ENCODE results near the gene APLP2. TPM values are rescaled to one million over a fixed set of nuclear protein-coding genes. Genes with fewer than 3 reads are reported as not detected.
A peak's percentile ranks its signal among the peaks of the same experiment; 100 is the strongest.

The APLP2 gene
- total and polyA plus RNA-seq, 9 donors = 84.7 to 183 (median 140) TPM

DNA sequence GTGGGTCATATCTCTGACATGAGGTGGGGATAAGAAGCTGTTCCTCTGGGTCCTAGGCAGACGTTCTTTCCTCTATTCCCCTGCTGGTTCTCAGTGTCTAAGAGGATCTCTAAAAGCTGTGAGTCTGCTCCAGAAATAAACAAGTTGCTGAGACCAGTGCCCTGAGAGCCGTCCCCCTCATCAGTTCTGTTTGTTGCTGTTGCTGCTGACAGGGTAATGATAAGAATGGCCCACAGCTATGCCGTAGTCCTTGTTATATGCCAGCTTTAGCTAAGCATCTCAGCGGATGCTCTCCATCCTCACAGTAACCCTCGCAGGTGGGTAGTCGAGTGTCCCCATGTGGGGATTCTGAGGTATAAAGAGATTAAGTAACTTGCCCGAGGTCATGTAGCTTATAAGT lies 66.4 kb downstream of the APLP2 start:
- WGBS (ENCODE audit: insufficient coverage) = 69% methylated on average over 5 of the region's 7 CpGs
- H3K4me3 ChIP-seq (ENCODE audit: low read length) = no peak overlapping the region
- no peaks in the 10 kb centered on the region for H3K9me3 ChIP-seq (replicated peaks; ENCODE audit: control insufficient read depth, low read depth, low read length)
- H3K27me3 ChIP-seq (ENCODE audit: control insufficient read depth, insufficient read depth, low read length) = no peaks in the 10 kb centered on the region
- no peaks in the 10 kb centered on the region for H3K4me1 ChIP-seq (ENCODE audit: control insufficient read depth, insufficient read depth, low read length)
- no peak for DNase-seq
- no peak overlapping the region for H3K27ac ChIP-seq (ENCODE audit: low read length)
- H3K36me3 ChIP-seq (ENCODE audit: control insufficient read depth, insufficient read depth, low read length) = peaks cover 60% of the 10 kb centered on the region

DNA sequence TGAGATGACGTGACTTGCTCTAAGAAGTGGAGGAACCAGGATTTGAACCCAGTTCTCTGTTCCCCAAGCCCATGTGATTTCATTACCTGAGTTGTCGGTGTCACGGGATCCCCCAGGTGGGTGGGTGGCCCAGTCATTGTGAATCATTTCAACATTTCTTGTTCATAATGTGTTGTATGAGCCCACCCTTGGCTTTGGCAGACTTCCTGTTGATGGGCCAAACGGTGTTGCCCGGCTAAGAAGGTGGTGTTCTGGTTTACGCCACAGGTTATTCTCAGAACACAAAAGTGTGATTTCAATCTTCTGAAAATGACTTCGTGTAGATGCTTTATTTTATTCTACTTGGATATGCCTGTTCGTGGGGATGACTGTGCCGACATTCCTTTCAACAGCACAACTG lies 68.3 kb downstream of the APLP2 start:
- no peaks in the 10 kb centered on the region for H3K9me3 ChIP-seq (replicated peaks; ENCODE audit: control insufficient read depth, low read depth, low read length)
- DNase-seq = no peak
- peaks cover 67% of the 10 kb centered on the region for H3K36me3 ChIP-seq (ENCODE audit: control insufficient read depth, insufficient read depth, low read length)
- no peak overlapping the region for H3K4me3 ChIP-seq (ENCODE audit: low read length)
- WGBS (ENCODE audit: insufficient coverage) = 100% methylated on average over 5 of the region's 9 CpGs
- no peak overlapping the region for H3K27ac ChIP-seq (ENCODE audit: low read length)
- no peaks in the 10 kb centered on the region for H3K27me3 ChIP-seq (ENCODE audit: control insufficient read depth, insufficient read depth, low read length)
- no peaks in the 10 kb centered on the region for H3K4me1 ChIP-seq (ENCODE audit: control insufficient read depth, insufficient read depth, low read length)

DNA sequence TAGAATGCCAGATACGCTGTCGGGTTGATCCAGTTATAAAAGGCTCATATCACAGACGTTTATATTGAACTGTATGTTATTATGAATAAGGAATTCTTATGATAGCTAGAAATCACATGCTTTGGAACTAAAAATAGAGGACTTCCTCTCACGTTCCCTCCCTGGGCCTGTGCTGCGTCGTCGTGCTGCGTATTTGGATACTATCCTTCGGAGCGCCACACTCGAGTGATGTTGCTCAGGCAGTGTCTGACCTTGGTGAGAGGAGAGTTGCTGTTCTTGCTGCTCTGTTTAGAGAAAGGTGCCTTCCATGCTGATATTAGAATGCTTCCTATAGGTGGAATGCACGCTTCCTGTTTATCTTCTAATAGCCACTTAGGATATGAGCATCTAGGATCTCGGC lies 69.7 kb downstream of the APLP2 start:
- H3K9me3 ChIP-seq (replicated peaks; ENCODE audit: control insufficient read depth, low read depth, low read length) = no peaks in the 10 kb centered on the region
- H3K27ac ChIP-seq (ENCODE audit: low read length) = no peak overlapping the region
- H3K4me3 ChIP-seq (ENCODE audit: low read length) = no peak overlapping the region
- H3K36me3 ChIP-seq (ENCODE audit: control insufficient read depth, insufficient read depth, low read length) = peaks cover 66% of the 10 kb centered on the region
- no peaks in the 10 kb centered on the region for H3K27me3 ChIP-seq (ENCODE audit: control insufficient read depth, insufficient read depth, low read length)
- no peak for DNase-seq
- H3K4me1 ChIP-seq (ENCODE audit: control insufficient read depth, insufficient read depth, low read length) = no peaks in the 10 kb centered on the region
- 83% methylated on average over 9 of the region's 13 CpGs for WGBS (ENCODE audit: insufficient coverage)

DNA sequence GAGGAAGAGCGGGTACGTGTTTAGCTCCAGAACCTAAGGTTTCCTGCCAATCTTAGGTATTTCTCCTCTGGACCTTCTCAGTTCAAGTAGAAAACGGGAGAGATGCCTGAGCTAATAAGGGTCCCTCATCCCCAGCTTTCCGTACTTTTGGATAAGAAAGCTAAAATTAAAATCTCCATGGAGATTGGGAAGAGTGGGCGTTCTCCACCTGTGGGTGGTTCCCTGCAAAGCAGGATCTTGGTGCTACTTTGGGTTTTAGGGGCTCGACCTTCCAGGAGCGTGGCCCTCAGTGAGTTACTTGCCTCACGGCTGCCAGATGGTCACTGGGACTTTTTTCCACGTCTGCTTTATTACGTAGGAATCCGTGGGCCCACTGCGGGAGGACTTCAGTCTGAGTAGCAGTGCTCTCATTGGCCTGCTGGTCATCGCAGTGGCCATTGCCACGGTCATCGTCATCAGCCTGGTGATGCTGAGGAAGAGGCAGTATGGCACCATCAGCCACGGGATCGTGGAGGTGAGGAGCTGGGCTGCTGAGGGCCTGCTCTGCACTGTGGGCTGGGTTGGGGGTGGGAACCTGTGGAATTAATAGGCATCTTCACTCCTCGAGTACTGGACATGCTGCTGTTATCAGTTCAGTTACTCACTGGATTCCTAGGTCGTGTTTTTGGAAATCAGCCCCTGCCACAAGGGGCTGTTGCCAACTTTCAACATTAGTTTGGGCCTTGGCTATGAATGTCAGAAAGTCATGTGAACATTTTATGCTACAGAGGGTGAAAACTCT lies 72.1 kb downstream of the APLP2 start:
- peaks cover 2% of the 10 kb centered on the region for H3K4me1 ChIP-seq (ENCODE audit: control insufficient read depth, insufficient read depth, low read length)

DNA sequence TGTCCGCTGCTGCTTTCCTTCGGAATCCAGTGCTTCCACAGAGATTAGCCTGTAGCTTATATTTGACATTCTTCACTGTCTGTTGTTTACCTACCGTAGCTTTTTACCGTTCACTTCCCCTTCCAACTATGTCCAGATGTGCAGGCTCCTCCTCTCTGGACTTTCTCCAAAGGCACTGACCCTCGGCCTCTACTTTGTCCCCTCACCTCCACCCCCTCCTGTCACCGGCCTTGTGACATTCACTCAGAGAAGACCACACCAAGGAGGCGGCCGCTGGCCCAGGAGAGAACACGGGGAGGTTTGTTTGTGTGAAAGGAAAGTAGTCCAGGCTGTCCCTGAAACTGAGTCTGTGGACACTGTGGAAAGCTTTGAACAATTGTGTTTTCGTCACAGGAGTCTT lies 74.4 kb downstream of the APLP2 start:
- Histone ChIP-seq H3K27me3 (ENCODE audit: control insufficient read depth, insufficient read depth, low read length) (no peaks in the 10 kb centered on the region), H3K4me3 (ENCODE audit: low read length) (no peak overlapping the region), H3K9me3 (replicated peaks; ENCODE audit: control insufficient read depth, low read depth, low read length) (no peaks in the 10 kb centered on the region), H3K36me3 (ENCODE audit: control insufficient read depth, insufficient read depth, low read length) (peaks cover 37% of the 10 kb centered on the region), H3K4me1 (ENCODE audit: control insufficient read depth, insufficient read depth, low read length) (peaks cover 2% of the 10 kb centered on the region), H3K27ac (ENCODE audit: low read length) (no peak overlapping the region)
- no peak for DNase-seq
- 38% methylated on average over 5 of the region's 10 CpGs for WGBS (ENCODE audit: insufficient coverage)

More for the DNA sequence above, 72.1 kb downstream of the APLP2 start:
- Histone ChIP-seq H3K9me3 (replicated peaks; ENCODE audit: control insufficient read depth, low read depth, low read length) (no peaks in the 10 kb centered on the region), H3K27me3 (ENCODE audit: control insufficient read depth, insufficient read depth, low read length) (no peaks in the 10 kb centered on the region), H3K27ac (ENCODE audit: low read length) (no peak overlapping the region), H3K4me3 (ENCODE audit: low read length) (no peak overlapping the region), H3K36me3 (ENCODE audit: control insufficient read depth, insufficient read depth, low read length) (peaks cover 47% of the 10 kb centered on the region)
- 83% methylated on average over 17 of the region's 19 CpGs for WGBS (ENCODE audit: insufficient coverage)
- DNase-seq = no peak

DNA sequence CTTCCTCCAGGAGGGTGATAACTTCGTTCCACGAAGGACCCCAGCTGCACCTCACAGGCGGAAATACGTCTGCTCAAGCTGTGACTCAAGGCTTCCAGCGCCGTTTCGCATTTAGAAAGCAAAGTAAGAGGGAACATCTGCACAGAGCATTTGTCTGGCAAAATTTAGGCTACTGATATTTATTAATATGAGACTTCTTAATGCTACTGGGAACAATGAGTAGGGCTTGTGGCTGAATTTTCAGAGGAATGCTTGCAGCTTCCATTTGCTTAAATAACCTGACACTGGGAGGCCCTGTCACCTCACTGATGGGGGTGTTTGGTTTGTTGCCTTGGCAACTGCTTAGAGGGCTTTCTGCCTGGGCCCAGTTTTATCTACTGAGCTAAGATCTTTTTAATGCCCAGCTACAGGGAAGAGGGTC lies 75.2 kb downstream of the APLP2 start:
- peaks cover 31% of the 10 kb centered on the region for H3K36me3 ChIP-seq (ENCODE audit: control insufficient read depth, insufficient read depth, low read length)
- H3K4me1 ChIP-seq (ENCODE audit: control insufficient read depth, insufficient read depth, low read length) = peaks cover 2% of the 10 kb centered on the region
- peak; percentile 85 for DNase-seq
- H3K27ac ChIP-seq (ENCODE audit: low read length) = peak overlapping the region; percentile 33
- no peak overlapping the region for H3K4me3 ChIP-seq (ENCODE audit: low read length)
- WGBS (ENCODE audit: insufficient coverage) = no CpG with 5 or more reads among the region's 7 CpGs
- H3K9me3 ChIP-seq (replicated peaks; ENCODE audit: control insufficient read depth, low read depth, low read length) = no peaks in the 10 kb centered on the region
- H3K27me3 ChIP-seq (ENCODE audit: control insufficient read depth, insufficient read depth, low read length) = no peaks in the 10 kb centered on the region

DNA sequence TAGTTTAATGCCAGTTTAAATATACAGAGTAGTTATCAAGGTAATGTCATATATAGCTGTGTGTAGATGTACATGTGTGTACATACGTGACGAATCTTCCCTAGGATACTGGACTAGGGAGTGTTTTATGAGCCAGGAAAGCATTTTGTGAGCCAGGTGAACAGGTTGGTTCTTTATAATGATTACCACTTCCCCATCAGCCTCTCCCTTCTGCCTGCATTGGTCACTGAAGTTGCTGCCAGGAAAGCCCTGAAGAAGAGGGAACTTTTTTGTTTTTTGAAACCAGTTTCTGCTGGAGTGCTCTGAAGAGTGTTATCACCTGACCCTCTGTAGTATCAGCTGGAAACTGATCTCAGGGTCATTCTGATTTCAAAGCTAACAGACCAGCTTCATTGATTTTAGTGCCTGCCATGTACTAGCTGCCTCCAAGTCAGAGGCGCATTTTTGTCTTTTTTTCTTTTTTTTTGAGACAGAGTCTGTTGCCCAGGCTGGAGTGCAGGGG lies 75.7 kb downstream of the APLP2 start:
- Histone ChIP-seq H3K36me3 (ENCODE audit: control insufficient read depth, insufficient read depth, low read length) (peaks cover 29% of the 10 kb centered on the region), H3K9me3 (replicated peaks; ENCODE audit: control insufficient read depth, low read depth, low read length) (no peaks in the 10 kb centered on the region), H3K27me3 (ENCODE audit: control insufficient read depth, insufficient read depth, low read length) (no peaks in the 10 kb centered on the region), H3K4me1 (ENCODE audit: control insufficient read depth, insufficient read depth, low read length) (peaks cover 2% of the 10 kb centered on the region), H3K4me3 (ENCODE audit: low read length) (no peak overlapping the region), H3K27ac (ENCODE audit: low read length) (peak overlapping the region; percentile 33)
- no peak for DNase-seq
- WGBS (ENCODE audit: insufficient coverage) = 100% methylated on average over 1 of the region's 3 CpGs

DNA sequence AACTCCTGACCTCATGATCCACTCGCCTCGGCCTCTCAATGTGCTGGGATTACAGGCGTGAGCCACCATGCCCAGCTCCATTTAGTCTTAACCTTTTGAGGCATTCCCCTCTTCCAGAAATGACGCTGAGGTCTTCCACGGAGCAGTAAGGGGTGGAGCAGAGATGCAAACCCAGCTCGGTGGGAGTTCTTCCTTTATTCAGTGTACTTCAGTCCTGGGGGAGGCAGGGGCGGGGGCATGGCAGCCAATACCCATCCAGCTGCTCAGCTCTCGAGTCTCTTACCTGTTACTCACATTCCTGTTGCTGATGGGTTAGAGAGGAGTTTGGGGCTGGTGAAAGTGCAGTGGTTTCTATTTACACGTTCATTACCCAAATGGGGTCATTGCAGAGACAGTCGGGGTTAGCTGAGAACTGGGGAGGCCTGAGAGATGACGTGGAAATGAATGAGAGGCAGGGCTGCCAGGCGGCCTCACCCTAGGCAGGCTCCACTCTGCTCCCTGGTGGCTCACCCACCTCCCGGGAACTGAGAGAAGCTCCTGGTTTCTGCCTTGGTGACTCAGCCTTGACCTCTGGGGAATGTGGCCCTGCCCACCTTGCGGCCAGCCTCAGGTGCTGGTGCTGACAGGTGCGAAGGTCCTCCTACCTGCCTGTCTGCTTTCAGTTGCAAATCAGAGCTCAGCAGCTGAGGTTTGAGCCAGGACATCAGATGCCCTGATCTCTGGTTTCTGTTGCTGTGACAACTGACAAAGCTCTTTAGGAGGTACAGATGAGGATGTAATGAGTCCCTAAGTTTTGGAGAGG lies 76.5 kb downstream of the APLP2 start:
- Histone ChIP-seq H3K9me3 (replicated peaks; ENCODE audit: control insufficient read depth, low read depth, low read length) (no peaks in the 10 kb centered on the region), H3K4me3 (ENCODE audit: low read length) (no peak overlapping the region), H3K36me3 (ENCODE audit: control insufficient read depth, insufficient read depth, low read length) (peaks cover 29% of the 10 kb centered on the region), H3K27ac (ENCODE audit: low read length) (peak overlapping the region; percentile 6), H3K4me1 (ENCODE audit: control insufficient read depth, insufficient read depth, low read length) (peaks cover 2% of the 10 kb centered on the region), H3K27me3 (ENCODE audit: control insufficient read depth, insufficient read depth, low read length) (no peaks in the 10 kb centered on the region)
- 83% methylated on average over 10 of the region's 15 CpGs for WGBS (ENCODE audit: insufficient coverage)
- DNase-seq = no peak

DNA sequence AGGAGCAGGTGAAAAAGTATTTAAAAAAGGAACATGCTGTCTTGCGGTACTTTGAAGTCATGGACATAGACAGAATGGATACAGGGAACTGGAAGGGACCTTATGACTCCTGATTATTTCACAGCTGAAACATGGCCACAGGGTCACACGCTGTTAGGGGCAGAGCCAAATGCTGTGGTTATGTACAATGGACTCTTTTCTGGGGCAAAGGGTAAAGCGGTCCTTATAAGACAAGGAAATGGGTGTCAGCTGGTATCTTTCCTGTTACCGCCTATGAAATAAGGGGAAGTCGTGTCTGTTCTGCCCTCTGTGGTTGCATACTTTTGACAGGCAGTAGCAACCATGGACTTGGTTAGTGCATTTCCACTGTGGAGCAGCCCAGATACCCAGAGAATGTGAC lies 77.1 kb downstream of the APLP2 start:
- peak; percentile 85 for DNase-seq
- H3K9me3 ChIP-seq (replicated peaks; ENCODE audit: control insufficient read depth, low read depth, low read length) = no peaks in the 10 kb centered on the region
- WGBS (ENCODE audit: insufficient coverage) = 83% methylated on average over 5 of the region's 5 CpGs
- H3K27ac ChIP-seq (ENCODE audit: low read length) = no peak overlapping the region
- peaks cover 23% of the 10 kb centered on the region for H3K36me3 ChIP-seq (ENCODE audit: control insufficient read depth, insufficient read depth, low read length)
- H3K27me3 ChIP-seq (ENCODE audit: control insufficient read depth, insufficient read depth, low read length) = no peaks in the 10 kb centered on the region
- peaks cover 2% of the 10 kb centered on the region for H3K4me1 ChIP-seq (ENCODE audit: control insufficient read depth, insufficient read depth, low read length)
- H3K4me3 ChIP-seq (ENCODE audit: low read length) = no peak overlapping the region

DNA sequence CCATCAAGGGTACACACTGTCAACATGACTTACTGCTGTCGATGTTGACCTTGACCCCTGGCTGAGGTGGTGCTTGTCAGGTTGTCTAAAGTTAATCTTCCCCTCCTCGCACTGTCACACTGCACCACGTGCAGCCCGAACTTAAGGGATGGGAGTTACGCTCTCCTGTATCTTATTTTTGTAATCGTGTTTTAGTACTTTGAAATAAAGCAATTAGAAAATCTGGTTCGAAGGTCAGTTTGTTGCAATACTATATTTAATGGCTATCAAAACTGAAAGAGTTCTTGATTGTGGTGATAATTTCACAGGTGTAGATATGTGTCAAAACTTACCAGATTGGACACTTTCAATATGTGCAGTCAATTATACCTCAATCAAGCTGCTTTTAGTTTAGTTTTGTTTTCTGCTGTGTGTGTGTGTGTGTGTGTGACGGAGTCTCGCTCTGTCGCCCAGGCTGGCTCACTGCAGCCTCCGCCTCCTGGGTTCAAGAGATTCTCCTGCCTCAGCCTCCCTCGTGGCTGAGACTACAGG lies 79.2 kb downstream of the APLP2 start:
- H3K36me3 ChIP-seq (ENCODE audit: control insufficient read depth, insufficient read depth, low read length) = peaks cover 10% of the 10 kb centered on the region
- H3K4me1 ChIP-seq (ENCODE audit: control insufficient read depth, insufficient read depth, low read length) = peaks cover 2% of the 10 kb centered on the region
- WGBS (ENCODE audit: insufficient coverage) = no CpG with 5 or more reads among the region's 12 CpGs
- H3K27me3 ChIP-seq (ENCODE audit: control insufficient read depth, insufficient read depth, low read length) = no peaks in the 10 kb centered on the region
- H3K27ac ChIP-seq (ENCODE audit: low read length) = no peak overlapping the region
- DNase-seq = no peak
- no peak overlapping the region for H3K4me3 ChIP-seq (ENCODE audit: low read length)
- no peaks in the 10 kb centered on the region for H3K9me3 ChIP-seq (replicated peaks; ENCODE audit: control insufficient read depth, low read depth, low read length)
